Breast epithelium (tissue), 3 donors: ENCODE results near the gene THSD7B.

Experiments
- POLR2A ChIP-seq: fragments of 450-650 bp; IDR thresholded peaks from one replicate; pipeline ENCODE4 v1.6.1; 2016; ENCODE audit warnings: antibody characterized with exemption, mild to moderate bottlenecking, moderate library complexity
- TF ChIP-seq, protein P1 (sequence below), 3 donors: fragments of 450-650 bp; IDR thresholded peaks; one replicate each; pipeline ENCODE4 v1.5.1; 2016 to 2017; ENCODE audit warnings: antibody characterized with exemption in 3 of 3, mild to moderate bottlenecking in 3 of 3, moderate library complexity in 3 of 3

- no peak for TF ChIP-seq POLR2A
- TF ChIP-seq, protein P1, sequence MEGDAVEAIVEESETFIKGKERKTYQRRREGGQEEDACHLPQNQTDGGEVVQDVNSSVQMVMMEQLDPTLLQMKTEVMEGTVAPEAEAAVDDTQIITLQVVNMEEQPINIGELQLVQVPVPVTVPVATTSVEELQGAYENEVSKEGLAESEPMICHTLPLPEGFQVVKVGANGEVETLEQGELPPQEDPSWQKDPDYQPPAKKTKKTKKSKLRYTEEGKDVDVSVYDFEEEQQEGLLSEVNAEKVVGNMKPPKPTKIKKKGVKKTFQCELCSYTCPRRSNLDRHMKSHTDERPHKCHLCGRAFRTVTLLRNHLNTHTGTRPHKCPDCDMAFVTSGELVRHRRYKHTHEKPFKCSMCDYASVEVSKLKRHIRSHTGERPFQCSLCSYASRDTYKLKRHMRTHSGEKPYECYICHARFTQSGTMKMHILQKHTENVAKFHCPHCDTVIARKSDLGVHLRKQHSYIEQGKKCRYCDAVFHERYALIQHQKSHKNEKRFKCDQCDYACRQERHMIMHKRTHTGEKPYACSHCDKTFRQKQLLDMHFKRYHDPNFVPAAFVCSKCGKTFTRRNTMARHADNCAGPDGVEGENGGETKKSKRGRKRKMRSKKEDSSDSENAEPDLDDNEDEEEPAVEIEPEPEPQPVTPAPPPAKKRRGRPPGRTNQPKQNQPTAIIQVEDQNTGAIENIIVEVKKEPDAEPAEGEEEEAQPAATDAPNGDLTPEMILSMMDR (IDR thresholded peaks at IDR 0.05): no peak
Measured at GRCh38 chr2:136994793-136995192, 229.4 kb downstream of the THSD7B start.
